Smooth muscle cell (in vitro differentiated cells): ENCODE results near the gene HCFC1R1. TPM values are rescaled to one million over a fixed set of nuclear protein-coding genes. Genes with fewer than 3 reads are reported as not detected.

Source experiments
- DNase-seq: peaks from one replicate; lab custom pipeline; 2025; ENCODE audit not compliant: unreplicated experiment; lab: John Stamatoyannopoulos, UW
- H2AFZ ChIP-seq: fragments of 200-600 bp; sonication (generic); 2 replicates; pipeline ENCODE4 v1.6.0; 2016; ENCODE audit warnings: antibody characterized with exemption, low read depth, mild to moderate bottlenecking
- H3F3A ChIP-seq: fragments of 200-600 bp; sonication (generic); 2 replicates; pipeline ENCODE4 v1.6.0; 2017; ENCODE audit warnings: antibody characterized with exemption, low read depth
- H3K27ac ChIP-seq: fragments of 200-600 bp; sonication (generic); 2 replicates; pipeline ENCODE4 v1.5.1; 2016; ENCODE audit warnings: low read depth, mild to moderate bottlenecking
- H3K27me3 ChIP-seq: fragments of 200-600 bp; sonication (generic); 2 replicates; pipeline ENCODE4 v1.6.1; 2016; ENCODE audit warnings: low read depth, mild to moderate bottlenecking
- H3K36me3 ChIP-seq: fragments of 200-600 bp; sonication (generic); 2 replicates; pipeline ENCODE4 v1.5.1; 2016; ENCODE audit warnings: low read depth
- H3K4me1 ChIP-seq: fragments of 200-600 bp; sonication (generic); 2 replicates; pipeline ENCODE4 v1.5.1; 2016; ENCODE audit warnings: low read depth
- H3K4me2 ChIP-seq: fragments of 200-600 bp; sonication (generic); 2 replicates; pipeline ENCODE4 v1.6.0; 2016; ENCODE audit warnings: mild to moderate bottlenecking
- H3K4me3 ChIP-seq: fragments of 200-600 bp; sonication (generic); 2 replicates; pipeline ENCODE4 v1.5.1; 2016; ENCODE audit warnings: mild to moderate bottlenecking
- H3K79me2 ChIP-seq: fragments of 200-600 bp; sonication (generic); 2 replicates; pipeline ENCODE4 v1.6.0; 2016; ENCODE audit warnings: low read depth, mild to moderate bottlenecking
- H3K9ac ChIP-seq: fragments of 200-600 bp; sonication (generic); 2 replicates; pipeline ENCODE4 v1.6.0; 2016; ENCODE audit warnings: low read depth
- H3K9me3 ChIP-seq: fragments of 200-600 bp; sonication (generic); replicated peaks from 2 replicates; pipeline ENCODE4 v1.5.1; 2016; ENCODE audit warnings: low read depth
- H4K20me1 ChIP-seq: fragments of 200-600 bp; sonication (generic); 2 replicates; pipeline ENCODE4 v1.6.0; 2016; ENCODE audit warnings: low read depth
- WGBS: methylation state at CpG from one replicate; pipeline ENCODE4 v1.1.7; 2016; ENCODE audit warnings: low lambda C conversion rate; 5-methylcytosine and 5-hydroxymethylcytosine counted together
- polyA plus RNA-seq: library from polyadenylated mRNA; unstranded; fragments of >200 nt; fragmentation: Nextera tagmentation; extraction: Ambion mirVana; gene quantifications from 2 replicates; pipeline ENCODE4 v1.2.1, GENCODE V29; 2016
- total RNA-seq: library from RNA; depleted of rRNA; stranded (reverse); fragments of >200 nt; gene quantifications from 2 replicates; pipeline ENCODE4 v1.2.3, GENCODE V29; 2014
- TF ChIP-seq, protein P1 (sequence below): fragments of 200-600 bp; sonication (generic); IDR thresholded peaks from 2 replicates; pipeline ENCODE4 v1.5.1; 2017; ENCODE audit warnings: borderline replicate concordance, mild to moderate bottlenecking, antibody characterized with exemption; ENCODE audit not compliant: insufficient read depth, poor library complexity, severe bottlenecking

Gene HCFC1R1
- total and polyA plus RNA-seq, 2 experiments from 2014 or later = 63.3 to 337 TPM

DNA sequence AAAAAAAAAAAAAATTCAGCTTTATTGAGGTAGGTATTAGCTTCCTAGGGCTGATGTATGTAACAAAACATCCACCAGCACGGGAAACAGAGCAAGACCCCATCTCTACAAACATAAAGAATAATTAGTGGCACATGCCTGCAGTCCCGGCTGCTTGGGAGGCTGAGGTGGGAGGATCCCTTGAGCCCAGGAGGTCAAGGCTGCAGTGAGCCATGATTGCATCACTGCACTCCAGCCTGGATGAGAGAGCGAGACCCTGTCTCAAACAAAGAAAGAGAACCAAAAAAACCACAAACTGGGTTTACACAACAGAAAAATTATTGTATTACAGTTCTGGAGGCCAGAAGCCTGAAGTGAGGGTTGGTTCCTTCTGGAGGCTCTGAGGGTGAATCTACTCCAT lies 18.6 kb upstream of the HCFC1R1 start:
- H3K36me3 ChIP-seq = no peaks in the 10 kb centered on the region
- H3F3A ChIP-seq = no peaks in the 10 kb centered on the region
- peaks cover 11% of the 10 kb centered on the region for H3K4me1 ChIP-seq
- no peaks in the 10 kb centered on the region for H3K79me2 ChIP-seq
- H2AFZ ChIP-seq = no peak overlapping the region
- no peak overlapping the region for H3K4me2 ChIP-seq
- H3K9me3 ChIP-seq = no peaks in the 10 kb centered on the region
- H3K4me3 ChIP-seq = no peak overlapping the region
- H3K9ac ChIP-seq = no peak overlapping the region
- no peaks in the 10 kb centered on the region for H4K20me1 ChIP-seq
- DNase-seq = no peak
- WGBS = 94% methylated on average over 3 of the region's 3 CpGs
- peaks cover 63% of the 10 kb centered on the region for H3K27me3 ChIP-seq
- H3K27ac ChIP-seq = no peak overlapping the region
- TF ChIP-seq, protein P1, sequence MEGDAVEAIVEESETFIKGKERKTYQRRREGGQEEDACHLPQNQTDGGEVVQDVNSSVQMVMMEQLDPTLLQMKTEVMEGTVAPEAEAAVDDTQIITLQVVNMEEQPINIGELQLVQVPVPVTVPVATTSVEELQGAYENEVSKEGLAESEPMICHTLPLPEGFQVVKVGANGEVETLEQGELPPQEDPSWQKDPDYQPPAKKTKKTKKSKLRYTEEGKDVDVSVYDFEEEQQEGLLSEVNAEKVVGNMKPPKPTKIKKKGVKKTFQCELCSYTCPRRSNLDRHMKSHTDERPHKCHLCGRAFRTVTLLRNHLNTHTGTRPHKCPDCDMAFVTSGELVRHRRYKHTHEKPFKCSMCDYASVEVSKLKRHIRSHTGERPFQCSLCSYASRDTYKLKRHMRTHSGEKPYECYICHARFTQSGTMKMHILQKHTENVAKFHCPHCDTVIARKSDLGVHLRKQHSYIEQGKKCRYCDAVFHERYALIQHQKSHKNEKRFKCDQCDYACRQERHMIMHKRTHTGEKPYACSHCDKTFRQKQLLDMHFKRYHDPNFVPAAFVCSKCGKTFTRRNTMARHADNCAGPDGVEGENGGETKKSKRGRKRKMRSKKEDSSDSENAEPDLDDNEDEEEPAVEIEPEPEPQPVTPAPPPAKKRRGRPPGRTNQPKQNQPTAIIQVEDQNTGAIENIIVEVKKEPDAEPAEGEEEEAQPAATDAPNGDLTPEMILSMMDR = no peak

DNA sequence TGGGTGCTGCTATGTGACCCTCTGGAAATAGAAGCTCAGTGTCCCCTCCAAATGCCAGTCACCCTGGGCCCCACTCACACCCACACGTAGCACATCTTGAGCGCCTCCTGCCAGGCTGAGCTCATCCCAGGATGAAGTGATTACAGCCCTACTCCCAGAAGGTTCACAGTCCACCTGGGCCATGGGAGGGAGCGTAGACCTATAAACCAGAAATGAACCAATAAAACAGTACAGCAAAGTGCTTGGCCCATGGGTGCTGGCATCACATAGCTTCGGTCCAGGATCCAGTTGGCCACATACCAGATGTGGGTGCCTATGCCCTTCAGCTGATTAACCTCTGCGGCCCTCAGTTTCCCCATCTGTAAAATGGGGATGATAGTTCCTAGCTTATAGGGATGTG lies 15.2 kb upstream of the HCFC1R1 start:
- H3K79me2 ChIP-seq = no peaks in the 10 kb centered on the region
- H3K9ac ChIP-seq = no peak overlapping the region
- H2AFZ ChIP-seq = no peak overlapping the region
- no peaks in the 10 kb centered on the region for H3K9me3 ChIP-seq
- no peaks in the 10 kb centered on the region for H3K4me1 ChIP-seq
- H3K36me3 ChIP-seq = no peaks in the 10 kb centered on the region
- H3K4me2 ChIP-seq = no peak overlapping the region
- H3K27me3 ChIP-seq = peaks cover 63% of the 10 kb centered on the region
- no peak overlapping the region for H3K4me3 ChIP-seq
- 90% methylated on average over 5 of the region's 5 CpGs for WGBS
- TF ChIP-seq, protein P1 = no peak
- no peaks in the 10 kb centered on the region for H4K20me1 ChIP-seq
- no peak for DNase-seq
- H3F3A ChIP-seq = no peaks in the 10 kb centered on the region
- no peak overlapping the region for H3K27ac ChIP-seq

- H3K79me2 ChIP-seq = no peaks in the 10 kb centered on the region
- no peak overlapping the region for H3K4me3 ChIP-seq
- H2AFZ ChIP-seq = no peak overlapping the region
- no peaks in the 10 kb centered on the region for H3K9me3 ChIP-seq
- H3K36me3 ChIP-seq = no peaks in the 10 kb centered on the region
- H4K20me1 ChIP-seq = no peaks in the 10 kb centered on the region
- TF ChIP-seq, protein P1 = no peak
- DNase-seq = no peak
- 60% methylated on average over 11 of the region's 11 CpGs for WGBS
- H3K4me2 ChIP-seq = no peak overlapping the region
- no peak overlapping the region for H3K27ac ChIP-seq
- H3K9ac ChIP-seq = no peak overlapping the region
- peaks cover 63% of the 10 kb centered on the region for H3K27me3 ChIP-seq
- no peaks in the 10 kb centered on the region for H3K4me1 ChIP-seq
- no peaks in the 10 kb centered on the region for H3F3A ChIP-seq
Measured at GRCh38 chr16:3038256-3038655, 14.5 kb upstream of the HCFC1R1 start.

GRCh38 chr16:3036726-3037315 lies 13.1 kb upstream of the HCFC1R1 start, which contains the start of gene BICDL2:
TSS of gene BICDL2 (minus strand) at chr16:3036944. CDS start at chr16:3035496, 1,448 bp downstream.
- DNase-seq = no peak
- Histone ChIP-seq H3F3A (no peaks in the 10 kb centered on the region), H3K4me3 (peak within 1 kb of the TSS; percentile 41), H3K27me3 (peaks cover 67% of the 10 kb centered on the region), H3K79me2 (no peaks in the 10 kb centered on the region), H3K9ac (no peak within 1 kb of the TSS), H3K4me2 (peak within 1 kb of the TSS; percentile 70), H3K4me1 (no peaks in the 10 kb centered on the region), H2AFZ (no peak within 1 kb of the TSS), H3K36me3 (no peaks in the 10 kb centered on the region), H4K20me1 (no peaks in the 10 kb centered on the region), H3K9me3 (no peaks in the 10 kb centered on the region), H3K27ac (no peak within 1 kb of the TSS)
- 25% methylated on average over 11 of the region's 44 CpGs for WGBS
- TF ChIP-seq, protein P1 = no peak
